GM12878 (cell line): Measurements from ENCODE around the gene CALN1.

ENCODE experiments used
- BHLHE40 ChIP-seq, 2 experiments: fragments of 450-650 bp in 1 of 2; IDR thresholded peaks; 2 replicates each; pipeline ENCODE4 v1.6.1; 2011 to 2017; ENCODE audit warnings: low read depth in 2 of 2, borderline replicate concordance in 1 of 2, improper control_type of control experiment in 1 of 2, low read length in 1 of 2, mild to moderate bottlenecking in 1 of 2
- EGR1 ChIP-seq, 2 experiments: IDR thresholded peaks; 1 replicate in 1 of 2; 2 replicates in 1 of 2; pipeline ENCODE4 v1.6.1; 2011 to 2012; ENCODE audit warnings: low read depth in 2 of 2, low read length in 2 of 2, borderline replicate concordance in 1 of 2, mild to moderate bottlenecking in 1 of 2, moderate library complexity in 1 of 2
- EP300 ChIP-seq, 2 experiments: fragments of 150-350 bp in 1 of 2; IDR thresholded peaks; 2 replicates each; pipeline ENCODE4 v1.6.1; 2011 to 2012; ENCODE audit warnings: low read depth in 2 of 2, low read length in 2 of 2, borderline replicate concordance in 1 of 2, improper control_type of control experiment in 1 of 2, inconsistent platforms in 1 of 2; ENCODE audit not compliant: control insufficient read depth in 1 of 2
- FOXM1 ChIP-seq: IDR thresholded peaks from 2 replicates; pipeline ENCODE4 v1.6.1; 2012; ENCODE audit warnings: low read depth, mild to moderate bottlenecking, inconsistent platforms, low read length, moderate library complexity
- MAX ChIP-seq: IDR thresholded peaks from 2 replicates; pipeline ENCODE4 v1.6.1; 2012; ENCODE audit warnings: low read depth, low read length, improper control_type of control experiment
- MYC ChIP-seq: IDR thresholded peaks from 2 replicates; pipeline ENCODE4 v1.6.1; 2011; ENCODE audit warnings: mild to moderate bottlenecking, low read length, moderate library complexity, inconsistent platforms; ENCODE audit not compliant: insufficient read depth, insufficient replicate concordance, insufficient read length, severe bottlenecking
- POLR2A ChIP-seq: IDR thresholded peaks from 2 replicates; pipeline ENCODE4 v1.6.1; 2011; ENCODE audit warnings: low read depth, mild to moderate bottlenecking, low read length
- ZNF274 ChIP-seq: IDR thresholded peaks from one replicate; pipeline ENCODE4 v1.8.0; 2011; ENCODE audit not compliant: insufficient read length, insufficient read depth
- ZZZ3 ChIP-seq: IDR thresholded peaks from 2 replicates; pipeline ENCODE4 v1.6.1; 2011; ENCODE audit warnings: low read depth; ENCODE audit not compliant: control insufficient read depth, insufficient read length
- TF ChIP-seq, protein P1 (sequence below), 3 experiments: IDR thresholded peaks in 2 of 3; conservative IDR thresholded peaks in 1 of 3; 2 replicates each; pipeline ENCODE4 v1.5.1; 2011; ENCODE audit warnings: low read depth in 3 of 3, low read length in 3 of 3, mild to moderate bottlenecking in 3 of 3, control low read depth in 2 of 3, moderate library complexity in 2 of 3, inconsistent platforms in 1 of 3, mixed read lengths in 1 of 3; ENCODE audit not compliant: control insufficient read depth in 2 of 3, insufficient read depth in 1 of 3; ENCODE audit errors: extremely low read depth in 1 of 3

- TF ChIP-seq ZNF274 (no peak), ZZZ3 (no peak), POLR2A (no peak), MYC (no peak), BHLHE40 (IDR thresholded peaks at IDR 0.05; ENCODE audit: borderline replicate concordance in 1 of 2, low read depth in 2 of 2, low read length in 1 of 2) (no peak), FOXM1 (no peak), EGR1 (IDR thresholded peaks at IDR 0.05; ENCODE audit: borderline replicate concordance in 1 of 2, low read depth in 2 of 2, low read length in 2 of 2) (no peak), MAX (no peak), EP300 (IDR thresholded peaks at IDR 0.05; ENCODE audit: borderline replicate concordance in 1 of 2, control insufficient read depth in 1 of 2, low read depth in 2 of 2, low read length in 2 of 2) (no peak)
- TF ChIP-seq, protein P1, sequence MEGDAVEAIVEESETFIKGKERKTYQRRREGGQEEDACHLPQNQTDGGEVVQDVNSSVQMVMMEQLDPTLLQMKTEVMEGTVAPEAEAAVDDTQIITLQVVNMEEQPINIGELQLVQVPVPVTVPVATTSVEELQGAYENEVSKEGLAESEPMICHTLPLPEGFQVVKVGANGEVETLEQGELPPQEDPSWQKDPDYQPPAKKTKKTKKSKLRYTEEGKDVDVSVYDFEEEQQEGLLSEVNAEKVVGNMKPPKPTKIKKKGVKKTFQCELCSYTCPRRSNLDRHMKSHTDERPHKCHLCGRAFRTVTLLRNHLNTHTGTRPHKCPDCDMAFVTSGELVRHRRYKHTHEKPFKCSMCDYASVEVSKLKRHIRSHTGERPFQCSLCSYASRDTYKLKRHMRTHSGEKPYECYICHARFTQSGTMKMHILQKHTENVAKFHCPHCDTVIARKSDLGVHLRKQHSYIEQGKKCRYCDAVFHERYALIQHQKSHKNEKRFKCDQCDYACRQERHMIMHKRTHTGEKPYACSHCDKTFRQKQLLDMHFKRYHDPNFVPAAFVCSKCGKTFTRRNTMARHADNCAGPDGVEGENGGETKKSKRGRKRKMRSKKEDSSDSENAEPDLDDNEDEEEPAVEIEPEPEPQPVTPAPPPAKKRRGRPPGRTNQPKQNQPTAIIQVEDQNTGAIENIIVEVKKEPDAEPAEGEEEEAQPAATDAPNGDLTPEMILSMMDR (IDR thresholded peaks at IDR 0.05 in 2 of 3, conservative IDR thresholded peaks at IDR 0.05 in 1 of 3; ENCODE audit: control insufficient read depth in 2 of 3, extremely low read depth in 1 of 3, insufficient read depth in 1 of 3, low read depth in 3 of 3, low read length in 3 of 3), result no peak
Observed at GRCh38 chr7:71829515-71829914, 582.6 kb downstream of the CALN1 start.
